Nephron progenitor cell (in vitro differentiated cells): ENCODE results near the gene LCAT.
A peak's percentile ranks its signal among the peaks of the same experiment; 100 is the strongest.

ENCODE experiments used
- DNase-seq: peaks from one replicate; pipeline ENCODE4 v3.0.0; 2021
- H3K27ac Mint-ChIP-seq: 2 replicates; pipeline ENCODE4 v1.8.0; 2021; ENCODE audit warnings: mild to moderate bottlenecking, moderate library complexity, mixed read lengths
- H3K27me3 Mint-ChIP-seq: 2 replicates; pipeline ENCODE4 v1.8.0; 2021; ENCODE audit warnings: mild to moderate bottlenecking, low read depth, mixed read lengths; ENCODE audit not compliant: poor library complexity
- H3K36me3 Mint-ChIP-seq: 2 replicates; pipeline ENCODE4 v1.8.0; 2021; ENCODE audit warnings: low read depth, mixed read lengths
- H3K4me1 Mint-ChIP-seq: 2 replicates; pipeline ENCODE4 v1.8.0; 2021; ENCODE audit warnings: mixed read lengths
- H3K4me3 Mint-ChIP-seq: 2 replicates; pipeline ENCODE4 v1.8.0; 2021; ENCODE audit warnings: mild to moderate bottlenecking, moderate library complexity, mixed read lengths
- H3K9me3 Mint-ChIP-seq: 2 replicates; pipeline ENCODE4 v1.8.0; 2021; ENCODE audit warnings: mild to moderate bottlenecking, moderate library complexity, mixed read lengths
- TF ChIP-seq, protein P1 (sequence below): fragments of 200-600 bp; sonication (generic); IDR thresholded peaks from 2 replicates; pipeline ENCODE4 v1.5.0; 2021; ENCODE audit warnings: antibody characterized with exemption

The LCAT gene

DNA sequence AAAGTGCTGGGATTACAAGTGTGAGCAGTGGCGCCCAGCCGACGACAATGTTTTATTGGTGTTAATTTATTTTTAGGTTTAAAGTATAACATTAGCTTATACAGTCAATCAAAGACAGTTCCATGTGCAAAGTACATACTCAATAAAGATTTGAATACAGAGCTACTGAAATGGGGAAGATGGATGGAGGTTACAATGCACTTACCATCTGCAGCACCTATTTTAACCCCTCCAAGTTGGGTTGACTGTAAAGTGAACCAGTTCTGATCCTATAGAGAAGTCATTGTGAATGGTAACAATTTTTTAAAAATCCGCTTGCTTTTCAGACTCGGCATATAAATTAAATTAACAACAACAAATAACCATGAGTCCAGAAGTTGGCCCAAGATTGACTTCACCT lies 51.5 kb downstream of the LCAT start:
- TF ChIP-seq, protein P1, sequence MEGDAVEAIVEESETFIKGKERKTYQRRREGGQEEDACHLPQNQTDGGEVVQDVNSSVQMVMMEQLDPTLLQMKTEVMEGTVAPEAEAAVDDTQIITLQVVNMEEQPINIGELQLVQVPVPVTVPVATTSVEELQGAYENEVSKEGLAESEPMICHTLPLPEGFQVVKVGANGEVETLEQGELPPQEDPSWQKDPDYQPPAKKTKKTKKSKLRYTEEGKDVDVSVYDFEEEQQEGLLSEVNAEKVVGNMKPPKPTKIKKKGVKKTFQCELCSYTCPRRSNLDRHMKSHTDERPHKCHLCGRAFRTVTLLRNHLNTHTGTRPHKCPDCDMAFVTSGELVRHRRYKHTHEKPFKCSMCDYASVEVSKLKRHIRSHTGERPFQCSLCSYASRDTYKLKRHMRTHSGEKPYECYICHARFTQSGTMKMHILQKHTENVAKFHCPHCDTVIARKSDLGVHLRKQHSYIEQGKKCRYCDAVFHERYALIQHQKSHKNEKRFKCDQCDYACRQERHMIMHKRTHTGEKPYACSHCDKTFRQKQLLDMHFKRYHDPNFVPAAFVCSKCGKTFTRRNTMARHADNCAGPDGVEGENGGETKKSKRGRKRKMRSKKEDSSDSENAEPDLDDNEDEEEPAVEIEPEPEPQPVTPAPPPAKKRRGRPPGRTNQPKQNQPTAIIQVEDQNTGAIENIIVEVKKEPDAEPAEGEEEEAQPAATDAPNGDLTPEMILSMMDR: no peak

More for the DNA sequence above, 51.5 kb downstream of the LCAT start:
- H3K36me3 Mint-ChIP-seq: no peaks in the 10 kb centered on the region
- no peaks in the 10 kb centered on the region for H3K9me3 Mint-ChIP-seq
- no peak for DNase-seq
- H3K4me1 Mint-ChIP-seq: peaks cover 36% of the 10 kb centered on the region
- H3K27me3 Mint-ChIP-seq: peaks cover 3% of the 10 kb centered on the region
- H3K27ac Mint-ChIP-seq: peak overlapping the region; percentile 95
- peak overlapping the region; percentile 88 for H3K4me3 Mint-ChIP-seq
